Measurements from ENCODE around the gene INPP4A. TPM values are rescaled to one million over a fixed set of nuclear protein-coding genes. Genes with fewer than 3 reads are reported as not detected.
"Not testable (repeated sequence)": the region's sequence is repeated elsewhere in the genome, so short reads cannot be mapped to it uniquely, and the experiment has no call there.

The INPP4A gene
- total RNA-seq, 4 donors from 2014 or later: 7.4 to 17.9 (median 9.4) TPM

DNA sequence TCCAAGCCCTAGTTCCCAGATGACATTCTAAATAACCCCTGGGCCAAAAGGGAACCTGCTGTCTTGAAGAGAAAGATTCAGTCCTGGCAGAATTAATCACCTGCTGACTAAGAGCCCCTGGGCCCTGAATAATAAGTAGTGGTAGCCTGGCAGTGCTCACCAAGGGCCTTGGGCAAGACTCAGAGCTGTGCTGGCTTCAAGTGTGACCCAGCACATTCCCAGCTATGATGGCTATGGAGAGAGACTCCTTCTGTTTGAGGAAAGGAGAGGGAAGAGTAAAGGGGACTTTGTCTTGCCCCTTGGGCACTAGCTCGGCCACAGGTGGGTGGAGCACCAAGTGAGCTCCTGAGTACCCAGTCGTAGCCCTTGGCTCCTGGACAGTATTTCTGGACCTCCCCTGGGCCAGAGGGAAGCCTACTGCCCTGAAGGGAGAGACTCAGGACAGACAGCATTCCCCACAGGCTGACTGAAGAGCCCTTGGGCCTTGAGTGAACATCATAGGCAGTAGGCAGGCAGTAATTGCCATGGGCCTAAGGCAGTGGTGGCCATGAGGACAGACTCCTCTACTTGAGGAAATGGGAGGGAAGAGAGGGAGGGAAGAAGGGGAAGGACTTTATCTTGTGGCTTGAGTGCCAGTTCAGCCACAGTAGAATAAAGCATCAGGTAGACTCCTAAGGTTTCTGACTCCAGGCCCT is 40.0 kb upstream of the INPP4A start:
- Histone ChIP-seq H3K27ac (no peak overlapping the region), H3K36me3 (no peaks in the 10 kb centered on the region), H3K9me3 (no peaks in the 10 kb centered on the region), H3K4me3 (no peak overlapping the region), H3K4me1 (no peaks in the 10 kb centered on the region), H3K27me3 (peaks cover 0 to 6% (median 0%) of the 10 kb centered on the region in 4 donors)
- TF ChIP-seq POLR2A (IDR thresholded peaks at IDR 0.05): no peak
- TF ChIP-seq, protein P1, sequence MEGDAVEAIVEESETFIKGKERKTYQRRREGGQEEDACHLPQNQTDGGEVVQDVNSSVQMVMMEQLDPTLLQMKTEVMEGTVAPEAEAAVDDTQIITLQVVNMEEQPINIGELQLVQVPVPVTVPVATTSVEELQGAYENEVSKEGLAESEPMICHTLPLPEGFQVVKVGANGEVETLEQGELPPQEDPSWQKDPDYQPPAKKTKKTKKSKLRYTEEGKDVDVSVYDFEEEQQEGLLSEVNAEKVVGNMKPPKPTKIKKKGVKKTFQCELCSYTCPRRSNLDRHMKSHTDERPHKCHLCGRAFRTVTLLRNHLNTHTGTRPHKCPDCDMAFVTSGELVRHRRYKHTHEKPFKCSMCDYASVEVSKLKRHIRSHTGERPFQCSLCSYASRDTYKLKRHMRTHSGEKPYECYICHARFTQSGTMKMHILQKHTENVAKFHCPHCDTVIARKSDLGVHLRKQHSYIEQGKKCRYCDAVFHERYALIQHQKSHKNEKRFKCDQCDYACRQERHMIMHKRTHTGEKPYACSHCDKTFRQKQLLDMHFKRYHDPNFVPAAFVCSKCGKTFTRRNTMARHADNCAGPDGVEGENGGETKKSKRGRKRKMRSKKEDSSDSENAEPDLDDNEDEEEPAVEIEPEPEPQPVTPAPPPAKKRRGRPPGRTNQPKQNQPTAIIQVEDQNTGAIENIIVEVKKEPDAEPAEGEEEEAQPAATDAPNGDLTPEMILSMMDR (IDR thresholded peaks at IDR 0.05): no peak
- intact Hi-C loops (cut with DNase I): no loop called here
- 65% methylated on average over 2 of the region's 2 CpGs; no CpG with 5 or more reads in 1 of the 2 donors for WGBS, 2 donors
- DNase-seq: no peak

DNA sequence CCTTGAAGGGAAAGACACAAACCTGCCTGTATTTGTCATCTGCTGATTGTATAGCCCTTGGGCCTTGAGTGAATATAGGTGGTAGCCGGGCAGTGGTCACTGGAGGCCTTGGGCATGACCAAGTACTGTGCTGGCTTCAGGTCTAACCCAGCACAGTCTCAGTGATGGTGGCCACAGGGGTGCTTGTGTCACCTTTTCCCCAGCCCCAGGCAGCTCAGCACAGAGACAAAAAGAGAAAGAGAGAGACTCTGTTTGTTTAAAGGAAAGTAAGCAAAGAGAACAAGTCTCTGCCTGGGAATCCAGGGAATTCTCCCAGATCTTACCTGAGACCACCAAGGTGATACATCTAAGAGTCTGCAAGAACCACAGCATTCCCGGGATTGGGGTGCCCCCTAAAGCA is 39.4 kb upstream of the INPP4A start:
- Histone ChIP-seq H3K4me1 (no peaks in the 10 kb centered on the region), H3K27me3 (peaks cover 0 to 6% (median 0%) of the 10 kb centered on the region in 4 donors), H3K9me3 (no peaks in the 10 kb centered on the region), H3K36me3 (no peaks in the 10 kb centered on the region), H3K27ac (no peak overlapping the region), H3K4me3 (no peak overlapping the region)
- TF ChIP-seq, protein P1 (IDR thresholded peaks at IDR 0.05): no peak
- TF ChIP-seq POLR2A (IDR thresholded peaks at IDR 0.05): no peak
- no peak for DNase-seq
- 68 to 75% methylated on average over 2 of the region's 2 CpGs for WGBS, 2 donors
- intact Hi-C loops (cut with DNase I): no loop called here

DNA sequence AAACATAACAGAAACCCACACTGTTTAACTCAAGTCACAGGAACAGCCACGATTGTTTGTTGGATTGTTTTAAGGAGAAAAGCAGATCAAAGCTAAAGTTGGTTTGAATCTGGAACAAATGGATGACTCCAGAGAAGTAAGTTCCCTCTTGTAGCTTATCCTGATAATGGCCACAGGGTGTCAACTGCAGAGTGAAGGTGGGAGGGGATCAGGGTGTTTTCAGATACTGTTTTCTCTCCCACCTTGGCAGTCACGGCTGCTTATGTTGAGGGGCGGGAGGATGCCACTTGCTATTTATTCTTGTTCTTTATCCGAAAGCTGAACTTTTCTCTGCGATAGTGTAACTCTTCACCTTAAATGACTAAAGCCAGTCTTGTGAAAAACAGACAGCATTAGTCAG is 36.5 kb upstream of the INPP4A start:
- H3K36me3 ChIP-seq: no peaks in the 10 kb centered on the region

DNA sequence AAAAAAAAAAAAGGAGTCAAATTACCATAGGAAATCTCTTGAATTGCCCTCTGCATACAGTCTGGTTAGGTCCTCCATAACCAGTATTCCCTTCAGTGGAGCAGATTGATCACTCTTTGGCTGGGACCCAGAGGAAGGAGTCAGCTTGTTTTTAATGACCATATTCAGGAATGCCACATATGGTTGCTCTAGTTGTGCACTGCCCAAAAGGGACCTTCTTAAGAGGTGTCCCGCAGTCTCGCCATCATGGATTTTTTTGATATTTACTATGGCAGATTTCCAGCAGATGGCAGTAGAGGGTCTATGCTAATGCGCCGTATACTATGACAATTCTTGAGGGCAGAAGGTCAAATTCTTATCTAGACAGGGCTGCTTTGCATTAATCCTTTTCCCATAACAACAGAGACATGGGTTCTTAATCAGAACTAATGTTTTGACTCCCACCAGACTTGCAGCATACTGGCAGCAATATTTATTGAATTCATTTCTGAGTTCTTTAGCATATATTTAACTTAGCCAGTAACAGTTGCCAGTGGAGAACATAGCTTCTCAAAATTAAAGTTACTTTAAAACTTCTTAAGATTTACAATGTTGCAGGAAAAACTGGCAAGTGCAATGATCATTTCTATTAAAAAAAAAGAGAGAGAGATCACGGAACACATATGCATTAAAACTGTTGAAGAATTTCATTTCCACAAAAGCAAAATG is 31.8 kb upstream of the INPP4A start:
- no peaks in the 10 kb centered on the region for H3K36me3 ChIP-seq
- no peak overlapping the region for H3K4me3 ChIP-seq
- 17 to 40% methylated on average over 5 of the region's 5 CpGs for WGBS, 2 donors
- H3K9me3 ChIP-seq: peaks cover 0 to 9% (median 0%) of the 10 kb centered on the region in 3 donors
- H3K27me3 ChIP-seq: no peaks in the 10 kb centered on the region
- no peak overlapping the region for H3K27ac ChIP-seq
- intact Hi-C loops (cut with DNase I): no loop called here
- no peak for TF ChIP-seq POLR2A (IDR thresholded peaks at IDR 0.05)
- TF ChIP-seq, protein P1 (IDR thresholded peaks at IDR 0.05): peak in 5 of 6 experiments; percentile 53 to 73 (median 70)
- no peak for DNase-seq
- peaks cover 0 to 7% (median 0%) of the 10 kb centered on the region in 3 donors for H3K4me1 ChIP-seq

More for the DNA sequence above, 36.5 kb upstream of the INPP4A start:
- TF ChIP-seq, protein P1 (IDR thresholded peaks at IDR 0.05): no peak
- TF ChIP-seq POLR2A (IDR thresholded peaks at IDR 0.05): no peak
- Histone ChIP-seq H3K27me3 (peaks cover 0 to 2% (median 0%) of the 10 kb centered on the region in 4 donors), H3K4me3 (no peak overlapping the region), H3K4me1 (peaks cover 0 to 7% (median 0%) of the 10 kb centered on the region in 3 donors), H3K27ac (no peak overlapping the region), H3K9me3 (no peaks in the 10 kb centered on the region)
- intact Hi-C loops (cut with DNase I): no loop called here
- no peak for DNase-seq
- WGBS, 2 donors: 64 to 78% methylated on average over 5 of the region's 5 CpGs

DNA sequence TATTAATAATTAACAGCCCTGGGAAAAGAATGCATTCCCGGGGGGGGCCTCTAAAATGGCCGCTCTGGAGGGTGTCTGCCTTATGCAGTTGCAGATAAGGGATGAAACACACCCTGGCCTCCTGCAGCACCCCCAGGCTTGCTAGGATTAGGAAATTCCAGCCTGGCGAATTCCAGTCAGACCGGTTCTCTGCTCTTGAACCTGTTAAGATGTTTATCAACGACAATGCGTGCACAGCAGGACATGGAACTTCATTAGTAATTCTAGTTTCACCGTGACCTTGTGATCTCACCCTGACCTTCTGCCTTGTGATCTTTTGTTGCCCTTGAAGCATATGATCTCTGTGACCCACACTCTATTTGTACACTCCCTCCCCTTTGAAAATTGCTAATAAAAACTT is 30.4 kb upstream of the INPP4A start:
- H3K27me3 ChIP-seq; H3K27ac ChIP-seq; H3K4me1 ChIP-seq; H3K9me3 ChIP-seq; intact Hi-C loops (cut with DNase I); H3K4me3 ChIP-seq; DNase-seq; H3K36me3 ChIP-seq: not testable (repeated sequence)
- 72 to 84% methylated on average over 7 of the region's 7 CpGs for WGBS, 2 donors

DNA sequence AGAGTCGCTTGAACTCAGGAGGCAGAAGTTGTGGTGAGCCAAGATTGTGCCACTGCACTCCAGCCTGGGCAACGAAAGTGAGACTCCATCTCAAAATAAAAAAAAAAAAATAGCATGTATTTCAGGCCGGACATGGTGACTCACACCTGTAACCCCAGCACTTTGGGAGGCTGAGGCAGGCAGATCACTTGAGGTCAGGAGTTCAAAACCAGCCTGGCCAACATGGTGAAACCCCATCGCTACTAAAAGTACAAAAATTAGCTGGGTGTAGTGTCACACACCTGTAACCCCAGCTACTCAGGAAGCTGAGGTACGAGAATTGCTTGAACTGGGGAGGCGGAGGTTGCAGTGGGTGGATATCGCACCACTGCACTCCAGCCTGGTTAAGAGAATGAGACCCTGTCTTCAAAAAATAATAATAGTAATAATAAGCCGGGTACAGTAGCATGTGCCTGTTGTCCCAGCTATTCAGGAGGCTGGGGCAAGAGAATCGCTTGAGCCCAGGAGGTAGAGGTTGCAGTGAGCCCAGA is 28.9 kb upstream of the INPP4A start:
- H3K4me3 ChIP-seq; H3K4me1 ChIP-seq; H3K27me3 ChIP-seq; intact Hi-C loops (cut with DNase I); H3K9me3 ChIP-seq; H3K27ac ChIP-seq; DNase-seq; H3K36me3 ChIP-seq: not testable (repeated sequence)
- 83 to 92% methylated on average over 9 of the region's 9 CpGs for WGBS, 2 donors

Data from esophagus squamous epithelium (tissue), 5 donors.